Astrocyte of the spinal cord (primary cell): ENCODE results near the gene HS6ST3.

ENCODE experiments used
- DNase-seq: peaks from one replicate; pipeline ENCODE4 v3.0.0; 2011; ENCODE audit warnings: low read depth, low spot score
- H3K4me3 ChIP-seq: 2 replicates; pipeline ENCODE4 v1.5.1; 2011; ENCODE audit warnings: low read depth, mild to moderate bottlenecking, low read length, moderate library complexity
- in situ Hi-C: cut with HindIII; loops from 2 replicates; pipeline ENCODE4 v1.10.0; 2017; ENCODE audit warnings: low sequenced_read_pairs
- TF ChIP-seq, protein P1 (sequence below): IDR thresholded peaks from 2 replicates; pipeline ENCODE4 v1.5.1; 2012; ENCODE audit warnings: low read depth, mild to moderate bottlenecking, low read length, inconsistent platforms

Gene HS6ST3

DNA sequence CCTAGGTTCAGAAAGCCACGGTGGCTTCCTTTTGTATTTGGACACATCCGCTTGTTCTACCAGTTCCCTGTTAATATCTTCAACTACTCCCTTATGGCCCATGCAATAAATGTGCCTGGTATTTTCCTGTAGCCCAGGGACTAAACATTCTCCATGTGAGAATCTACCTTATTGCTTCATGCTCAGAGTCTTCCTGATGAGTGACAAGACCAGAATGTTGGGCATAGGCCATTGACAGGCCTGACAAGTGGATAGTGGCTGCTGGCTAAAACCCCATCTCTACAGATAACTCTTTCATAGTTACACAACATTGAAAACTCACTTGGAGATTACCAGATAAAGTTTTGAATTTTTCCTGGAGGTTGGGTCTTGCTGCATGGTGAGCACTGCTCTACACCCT is 449.9 kb downstream of the HS6ST3 start:
- in situ Hi-C loops, result no loop called here
- no peak overlapping the region for H3K4me3 ChIP-seq
- no peak for DNase-seq
- TF ChIP-seq, protein P1, sequence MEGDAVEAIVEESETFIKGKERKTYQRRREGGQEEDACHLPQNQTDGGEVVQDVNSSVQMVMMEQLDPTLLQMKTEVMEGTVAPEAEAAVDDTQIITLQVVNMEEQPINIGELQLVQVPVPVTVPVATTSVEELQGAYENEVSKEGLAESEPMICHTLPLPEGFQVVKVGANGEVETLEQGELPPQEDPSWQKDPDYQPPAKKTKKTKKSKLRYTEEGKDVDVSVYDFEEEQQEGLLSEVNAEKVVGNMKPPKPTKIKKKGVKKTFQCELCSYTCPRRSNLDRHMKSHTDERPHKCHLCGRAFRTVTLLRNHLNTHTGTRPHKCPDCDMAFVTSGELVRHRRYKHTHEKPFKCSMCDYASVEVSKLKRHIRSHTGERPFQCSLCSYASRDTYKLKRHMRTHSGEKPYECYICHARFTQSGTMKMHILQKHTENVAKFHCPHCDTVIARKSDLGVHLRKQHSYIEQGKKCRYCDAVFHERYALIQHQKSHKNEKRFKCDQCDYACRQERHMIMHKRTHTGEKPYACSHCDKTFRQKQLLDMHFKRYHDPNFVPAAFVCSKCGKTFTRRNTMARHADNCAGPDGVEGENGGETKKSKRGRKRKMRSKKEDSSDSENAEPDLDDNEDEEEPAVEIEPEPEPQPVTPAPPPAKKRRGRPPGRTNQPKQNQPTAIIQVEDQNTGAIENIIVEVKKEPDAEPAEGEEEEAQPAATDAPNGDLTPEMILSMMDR, result no peak

DNA sequence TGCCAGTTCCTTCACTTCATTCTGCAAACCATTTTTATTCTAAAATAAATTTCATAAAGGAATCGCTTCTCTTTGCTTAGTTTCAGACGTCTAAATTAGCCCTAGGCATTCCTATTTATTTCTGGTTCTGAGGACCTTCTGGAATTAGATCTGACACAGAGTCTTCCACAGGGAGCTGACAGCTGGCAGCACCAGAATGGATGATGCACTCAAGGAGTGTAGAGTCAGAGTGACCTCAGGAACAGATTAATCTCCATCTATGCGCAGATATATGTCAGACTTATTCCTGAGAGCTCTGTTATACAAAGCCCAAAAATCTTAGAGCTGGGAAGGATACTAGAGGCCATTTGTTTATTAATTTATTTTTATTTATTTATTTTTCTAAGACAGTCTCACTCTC is 450.8 kb downstream of the HS6ST3 start:
- no peak overlapping the region for H3K4me3 ChIP-seq
- in situ Hi-C loops, result no loop called here
- DNase-seq, result no peak
- TF ChIP-seq, protein P1, result no peak

DNA sequence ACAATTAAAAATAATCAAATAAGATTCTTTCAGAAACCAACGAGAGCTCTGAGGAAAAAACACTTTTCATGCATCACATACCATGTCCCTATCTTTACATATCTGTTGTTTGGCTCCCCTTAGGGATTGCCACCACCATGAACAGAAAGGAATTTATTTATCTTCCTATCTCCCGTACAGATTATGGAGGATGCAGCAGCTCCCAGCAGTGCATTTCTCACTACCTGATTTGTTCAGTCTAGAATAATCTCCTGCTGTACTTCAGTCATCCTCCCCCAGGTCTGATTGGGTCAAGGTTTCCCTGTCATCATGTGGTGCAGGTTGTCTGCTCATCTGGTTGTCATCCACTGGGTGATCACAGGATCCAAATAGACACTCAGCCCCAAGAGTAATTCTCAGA is 453.1 kb downstream of the HS6ST3 start:
- DNase-seq, result no peak
- TF ChIP-seq, protein P1, result no peak
- in situ Hi-C loops, result no loop called here
- H3K4me3 ChIP-seq, result no peak overlapping the region

DNA sequence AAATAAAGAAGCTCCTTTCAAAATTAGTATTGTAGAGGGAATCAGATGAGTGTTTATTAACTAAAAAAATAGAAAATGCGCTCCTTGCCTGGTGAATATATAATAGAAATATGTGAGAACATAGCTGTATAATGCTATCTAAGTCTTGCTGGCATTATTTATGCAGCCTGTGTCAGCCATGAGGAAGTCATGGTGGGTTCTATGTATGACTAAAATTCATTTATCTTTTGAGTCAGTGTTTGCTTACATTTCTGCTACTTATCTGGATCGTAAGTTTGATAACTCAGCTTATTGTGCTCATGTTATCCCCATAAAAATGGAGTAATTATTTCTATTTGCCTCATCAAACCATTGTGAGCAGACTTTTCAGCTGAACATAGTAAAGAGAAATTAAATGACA is 455.1 kb downstream of the HS6ST3 start:
- no peak overlapping the region for H3K4me3 ChIP-seq
- TF ChIP-seq, protein P1, result no peak
- DNase-seq, result peak; percentile 18
- in situ Hi-C loops, result no loop called here

DNA sequence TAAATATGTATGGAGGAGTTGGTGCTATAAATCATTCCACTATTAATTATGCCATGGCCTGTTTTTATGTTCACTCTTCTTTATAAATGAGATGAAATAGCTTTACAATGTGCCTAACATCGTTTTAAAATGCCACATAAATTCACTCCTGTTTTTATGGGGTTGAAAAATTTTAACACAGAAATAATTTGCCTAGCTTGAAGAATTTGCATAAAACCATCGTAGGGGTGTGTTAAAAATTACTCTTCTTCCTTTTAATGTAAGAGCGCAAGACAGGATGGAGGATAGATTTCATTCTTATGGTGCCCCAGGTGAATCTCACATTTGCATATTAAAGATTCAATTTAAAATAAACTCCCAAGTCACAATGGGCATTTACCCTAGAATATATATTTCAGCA is 456.6 kb downstream of the HS6ST3 start:
- TF ChIP-seq, protein P1, result no peak
- in situ Hi-C loops, result no loop called here
- DNase-seq, result no peak

DNA sequence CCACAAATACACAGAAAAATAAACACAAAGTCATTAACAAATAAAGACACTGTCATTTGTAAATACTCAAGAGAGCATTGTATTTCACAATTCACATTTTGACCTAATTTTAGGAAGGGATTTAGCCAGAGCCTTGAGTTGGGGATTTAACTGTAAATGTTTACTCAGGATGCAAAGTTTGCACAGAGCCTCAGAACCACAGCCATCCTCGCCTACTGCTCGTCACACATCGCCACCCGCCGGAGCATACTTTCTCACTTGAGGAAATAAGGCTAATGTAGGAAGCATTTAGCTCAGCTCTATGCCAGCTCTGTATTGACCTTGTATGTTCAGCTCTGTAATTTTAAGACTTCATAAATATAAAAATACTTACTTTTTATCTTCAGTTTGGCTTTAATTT is 461.6 kb downstream of the HS6ST3 start:
- H3K4me3 ChIP-seq, result no peak overlapping the region
- in situ Hi-C loops, result no loop called here
- TF ChIP-seq, protein P1, result no peak
- no peak for DNase-seq

More for the DNA sequence above, 456.6 kb downstream of the HS6ST3 start:
- no peak overlapping the region for H3K4me3 ChIP-seq

DNA sequence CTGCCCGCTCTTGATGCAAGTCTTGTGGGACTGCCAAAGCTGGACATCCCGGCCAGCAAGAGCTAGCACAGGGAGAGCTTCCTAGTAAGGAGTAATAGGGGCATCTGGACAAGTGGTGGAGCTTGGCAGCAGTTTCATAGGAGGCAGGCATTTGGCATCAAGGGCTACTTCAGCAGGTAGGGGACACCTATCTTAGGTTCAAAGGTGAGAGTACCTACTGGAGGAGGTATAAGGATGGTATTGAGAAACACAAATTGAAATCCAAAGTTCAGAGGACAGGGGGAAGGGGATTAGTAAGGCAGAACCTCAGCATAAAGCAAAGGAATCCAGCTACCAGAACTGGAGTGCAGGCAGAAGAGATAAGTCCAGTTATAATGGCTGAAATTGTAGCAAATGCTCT is 462.7 kb downstream of the HS6ST3 start:
- no peak for DNase-seq
- in situ Hi-C loops, result no loop called here
- TF ChIP-seq, protein P1, result no peak

More for the DNA sequence above, 462.7 kb downstream of the HS6ST3 start:
- no peak overlapping the region for H3K4me3 ChIP-seq
